K562 (cell line): ENCODE data around the gene LASP1NB.

Experiments
- ATAC-seq: fragments of 200-7000 bp; cut with Tn5 transposase; 3 replicates; pipeline ENCODE4 v1.9.1; 2020; ENCODE audit warnings: moderate library complexity
- BruUV-seq: library from RNA; stranded (reverse); fragments of 400-500 nt; replicated peaks from 2 replicates; lab custom pipeline; 2021; lab: Mats Ljungman, UMichigan
- CTCF ChIA-PET: fragments of 300-600 bp; formaldehyde crosslinking; extraction: SDS; loops from one replicate; lab custom pipeline; 2021; ENCODE audit warnings: low intra/inter-chr PET ratio; lab: Yijun Ruan, JAX
- POLR2A ChIA-PET: fragments of 300-600, 350-650 bp; sonication (Branson Sonifier 250); formaldehyde crosslinking; extraction: SDS; loops from one replicate; lab custom pipeline; 2021; ENCODE audit warnings: antibody characterized with exemption, inconsistent platforms; lab: Yijun Ruan, JAX
- DNase-seq, 4 experiments: peaks; one replicate each; pipeline versions ENCODE4 v3.0.0 to v3.0.0-alpha.2; 2011 to 2018; ENCODE audit warnings: low spot score in 3 of 4, mixed read lengths in 3 of 4; ENCODE audit errors: extremely low read depth in 1 of 4
- FAIRE-seq: peaks from 2 replicates; lab custom pipeline; 2011; peaks lifted over from hg19 to GRCh38; lab: Jason Lieb, UNC
- H2AFZ ChIP-seq: 2 replicates; pipeline ENCODE4 v1.6.0; 2011; ENCODE audit warnings: low read depth, low read length, control low read depth, inconsistent platforms
- H3K27ac ChIP-seq: fragments of 200-600 bp; 3 replicates; pipeline ENCODE4 v1.8.0; 2011; ENCODE audit warnings: low read depth, mild to moderate bottlenecking, control low read depth, inconsistent platforms, low read length, moderate library complexity, mixed read lengths; ENCODE audit errors: extremely low read depth
- H3K27me3 ChIP-seq, 2 experiments: fragments of 300-600 bp in 1 of 2; 2 replicates in 1 of 2; 3 replicates in 1 of 2; pipeline versions ENCODE4 v1.6.0 to v1.8.0; 2011; ENCODE audit warnings: inconsistent platforms in 2 of 2, low read length in 2 of 2, mild to moderate bottlenecking in 1 of 2, mixed read lengths in 1 of 2, moderate library complexity in 1 of 2; ENCODE audit not compliant: control insufficient read depth in 2 of 2, insufficient read depth in 2 of 2
- H3K36me3 ChIP-seq: fragments of 300-600 bp; 3 replicates; pipeline ENCODE4 v1.8.0; 2011; ENCODE audit warnings: mild to moderate bottlenecking, low read length, inconsistent platforms; ENCODE audit not compliant: control insufficient read depth, insufficient read depth
- H3K4me1 ChIP-seq, 2 experiments: fragments of 200-600 bp in 1 of 2; replicated peaks in 1 of 2; 2 replicates in 1 of 2; 3 replicates in 1 of 2; pipeline versions ENCODE4 v1.5.1 to v1.8.0; 2011; ENCODE audit warnings: inconsistent platforms in 2 of 2, low read length in 2 of 2, mild to moderate bottlenecking in 1 of 2, mixed read lengths in 1 of 2, moderate library complexity in 1 of 2; ENCODE audit not compliant: control insufficient read depth in 2 of 2, insufficient read depth in 2 of 2
- H3K4me2 ChIP-seq: 2 replicates; pipeline ENCODE4 v1.6.1; 2011; ENCODE audit warnings: low read length, control low read depth, inconsistent platforms, mixed read lengths; ENCODE audit not compliant: insufficient read depth
- H3K4me3 ChIP-seq: fragments of 200-600 bp; sonication (generic), shearing (Covaris generic); 2 replicates; pipeline ENCODE4 v1.5.1; 2016; ENCODE audit warnings: control low read depth, inconsistent platforms
- H3K79me2 ChIP-seq: fragments of 200-600 bp; 3 replicates; pipeline ENCODE4 v1.8.0; 2011; ENCODE audit warnings: low read length, inconsistent platforms; ENCODE audit not compliant: control insufficient read depth, insufficient read depth
- H3K9ac ChIP-seq, 2 experiments: 2 replicates each; pipeline versions ENCODE4 v1.6.0 to v1.6.1; 2011; ENCODE audit warnings: low read depth in 2 of 2, low read length in 2 of 2, control low read depth in 1 of 2, inconsistent platforms in 1 of 2, mild to moderate bottlenecking in 1 of 2, mixed read lengths in 1 of 2; ENCODE audit not compliant: insufficient read depth in 1 of 2
- H3K9me1 ChIP-seq: one replicate; pipeline ENCODE4 v1.6.0; 2011; ENCODE audit warnings: inconsistent platforms, mild to moderate bottlenecking, low read length, moderate library complexity; ENCODE audit not compliant: control insufficient read depth, insufficient read depth
- H3K9me3 ChIP-seq: replicated peaks from 2 replicates; pipeline ENCODE4 v1.5.1; 2011; ENCODE audit warnings: low read depth, low read length, inconsistent platforms; ENCODE audit not compliant: control insufficient read depth, insufficient read depth
- H4K20me1 ChIP-seq: replicated peaks from 2 replicates; pipeline ENCODE4 v1.6.1; 2011; ENCODE audit warnings: low read length, inconsistent platforms, mixed read lengths; ENCODE audit not compliant: control insufficient read depth, insufficient read depth
- CBX1 ChIP-seq: sonication (generic); IDR thresholded peaks from 2 replicates; pipeline ENCODE4 v1.6.1; 2016; ENCODE audit warnings: antibody characterized with exemption, low read depth, mild to moderate bottlenecking
- HMG20B ChIP-seq: fragments of 250-450 bp; sonication (Bioruptor Pico); IDR thresholded peaks from 2 replicates; pipeline ENCODE4 v1.5.0; 2021; ENCODE audit warnings: mild to moderate bottlenecking
- HNRNPK ChIP-seq: fragments of 200-400 bp; formaldehyde crosslinking; IDR thresholded peaks from one replicate; pipeline ENCODE4 v1.6.1; 2018; ENCODE audit warnings: mild to moderate bottlenecking, low read depth, low read length; ENCODE audit not compliant: poor library complexity, severe bottlenecking
- NFIC ChIP-seq: fragments of 450-650 bp; IDR thresholded peaks from 2 replicates; pipeline ENCODE4 v1.6.1; 2017; ENCODE audit warnings: mild to moderate bottlenecking, inconsistent platforms
- RBFOX2 ChIP-seq: fragments of 200-400 bp; formaldehyde crosslinking; IDR thresholded peaks from 2 replicates; pipeline ENCODE4 v1.6.1; 2017; ENCODE audit warnings: low read depth, mild to moderate bottlenecking, low read length, moderate library complexity
- SMAD3 ChIP-seq: fragments of 450-650 bp; formaldehyde crosslinking; conservative IDR thresholded peaks from 2 replicates; pipeline ENCODE4 v1.4.0; 2020; ENCODE audit warnings: mild to moderate bottlenecking
- TAF1 ChIP-seq: IDR thresholded peaks from 2 replicates; pipeline ENCODE4 v1.6.1; 2011; ENCODE audit warnings: mild to moderate bottlenecking, low read length, moderate library complexity; ENCODE audit not compliant: insufficient read depth, control insufficient read depth, severe bottlenecking; ENCODE audit errors: extremely low read depth
- WGBS: fragments of 100-300 bp; shearing (Covaris generic); methylation state at CpG from one replicate; pipeline ENCODE4 v1.1.6; 2016; ENCODE audit warnings: low coverage, mixed read lengths; ENCODE audit not compliant: insufficient coverage; ENCODE audit errors: missing lambda C conversion rate; 5-methylcytosine and 5-hydroxymethylcytosine counted together
- in situ Hi-C: fragments of 300-500 bp; cut with MboI; formaldehyde crosslinking; loops from 4 replicates; pipeline ENCODE4 v1.15.0; 2018; ENCODE audit warnings: inconsistent platforms, mixed read lengths
- intact Hi-C: fragments of 100-400 bp; cut with micrococcal nuclease; formaldehyde crosslinking; loops from 2 replicates; pipeline ENCODE4 v1.14.2; 2022

Gene LASP1NB

GRCh38 chr17:38898291-38898679, 27.1 kb upstream of the LASP1NB start:
- BruUV-seq = no TSS peak
- intact Hi-C loops (no loop called here), in situ Hi-C loops (no loop called here)
- no peak for FAIRE-seq
- WGBS = 44% methylated on average over 8 of the region's 9 CpGs
- ChIA-PET CTCF (interaction anchor here (0.6 kb wide), 1 partner anchor 32 kb away, joined by 3 read pairs; no protein-coding TSS in a partner anchor), POLR2A (interaction anchor here (0.7 to 2.4 kb wide), 4 partner anchors 10 to 24 kb away, joined by 3 to 9 read pairs (median 6); no protein-coding TSS in a partner anchor)
- peaks cover 4% of the 10 kb centered on the region for H3K9me1 ChIP-seq
- ATAC-seq = no peak
- H2AFZ ChIP-seq = no peak overlapping the region
- TF ChIP-seq RBFOX2 (0 out of 2 replicates have a peak, but pooled peaks have one; percentile 12), TAF1 (no peak), HMG20B (no peak), CBX1 (no peak), NFIC (peak; percentile 23; the same call in 1 of the 2 replicates), SMAD3 (no peak), HNRNPK (no peak)
- peaks cover 35% of the 10 kb centered on the region for H4K20me1 ChIP-seq
- no peak for DNase-seq
- H3K9ac ChIP-seq = peak overlapping the region; percentile 39 to 79
- H3K27me3 ChIP-seq = no peaks in the 10 kb centered on the region
- H3K36me3 ChIP-seq = peaks cover 74% of the 10 kb centered on the region; the same call in 2 of the 3 replicates
- peaks cover 51 to 56% of the 10 kb centered on the region in 2 experiments for H3K4me1 ChIP-seq
- peak overlapping the region; percentile 42; the same call in 1 of the 2 replicates for H3K4me2 ChIP-seq
- no peak overlapping the region for H3K4me3 ChIP-seq
- H3K9me3 ChIP-seq = no peaks in the 10 kb centered on the region
- peaks cover 24% of the 10 kb centered on the region for H3K79me2 ChIP-seq
- H3K27ac ChIP-seq = peak overlapping the region; percentile 62
